ENCODE results near the gene CCDC93. TPM values are rescaled to one million over a fixed set of nuclear protein-coding genes. Genes with fewer than 3 reads are reported as not detected.
"Not testable (repeated sequence)": the region's sequence is repeated elsewhere in the genome, so short reads cannot be mapped to it uniquely, and the experiment has no call there.

Gene CCDC93
- total RNA-seq, 1 donor from 2014 or later: 19.7 TPM

- DNase-seq (ENCODE audit: extremely low read depth, low read depth, low spot score): peak; percentile 25
These were observed 32.9 kb upstream of the CCDC93 start for GRCh38 chr2:118046634-118047210.

GRCh38 chr2:118045286-118045685 is 31.4 kb upstream of the CCDC93 start:
- no peak for DNase-seq (ENCODE audit: extremely low read depth, low read depth, low spot score)

GRCh38 chr2:118044854-118045253 is 31.0 kb upstream of the CCDC93 start:
- DNase-seq (ENCODE audit: extremely low read depth, low read depth, low spot score): no peak

- no peak for DNase-seq (ENCODE audit: extremely low read depth, low read depth, low spot score)
These were observed 30.3 kb upstream of the CCDC93 start for GRCh38 chr2:118044103-118044716.

GRCh38 chr2:118040891-118041290 is 27.0 kb upstream of the CCDC93 start:
- DNase-seq (ENCODE audit: extremely low read depth, low read depth, low spot score): no peak

GRCh38 chr2:118032169-118033013 is 18.5 kb upstream of the CCDC93 start:
- DNase-seq (ENCODE audit: extremely low read depth, low read depth, low spot score): no peak

GRCh38 chr2:118031566-118031965 is 17.7 kb upstream of the CCDC93 start:
- DNase-seq (ENCODE audit: extremely low read depth, low read depth, low spot score): no peak

GRCh38 chr2:118029025-118029424 is 15.2 kb upstream of the CCDC93 start:
- DNase-seq (ENCODE audit: extremely low read depth, low read depth, low spot score): no peak

GRCh38 chr2:118021356-118021755 is 7.5 kb upstream of the CCDC93 start:
- DNase-seq (ENCODE audit: extremely low read depth, low read depth, low spot score): no peak

- DNase-seq (ENCODE audit: extremely low read depth, low read depth, low spot score): no peak
These were observed 6.0 kb upstream of the CCDC93 start for GRCh38 chr2:118019821-118020220.

- DNase-seq (ENCODE audit: extremely low read depth, low read depth, low spot score): no peak
These were observed 3.0 kb upstream of the CCDC93 start for GRCh38 chr2:118016911-118017310.

GRCh38 chr2:118015761-118016160 is 1.9 kb upstream of the CCDC93 start:
- DNase-seq (ENCODE audit: extremely low read depth, low read depth, low spot score): not testable (repeated sequence)

- no peak for DNase-seq (ENCODE audit: extremely low read depth, low read depth, low spot score)
These were observed 588 bp upstream of the CCDC93 start for GRCh38 chr2:118014492-118014824.

- DNase-seq (ENCODE audit: extremely low read depth, low read depth, low spot score): no peak
These were observed 598 bp downstream of the CCDC93 start for GRCh38 chr2:118013221-118013723.

GRCh38 chr2:118012778-118013177 is 1.1 kb downstream of the CCDC93 start:
- no peak for DNase-seq (ENCODE audit: extremely low read depth, low read depth, low spot score)

- no peak for DNase-seq (ENCODE audit: extremely low read depth, low read depth, low spot score)
These were observed 3.4 kb downstream of the CCDC93 start for GRCh38 chr2:118010473-118010872.

GRCh38 chr2:118006861-118007260 is 7.0 kb downstream of the CCDC93 start:
- DNase-seq (ENCODE audit: extremely low read depth, low read depth, low spot score): no peak

GRCh38 chr2:118006326-118006725 is 7.5 kb downstream of the CCDC93 start:
- DNase-seq (ENCODE audit: extremely low read depth, low read depth, low spot score): no peak

GRCh38 chr2:118003396-118003824 is 10.5 kb downstream of the CCDC93 start:
- DNase-seq (ENCODE audit: extremely low read depth, low read depth, low spot score): peak; percentile 78

- no peak for DNase-seq (ENCODE audit: extremely low read depth, low read depth, low spot score)
These were observed 13.8 kb downstream of the CCDC93 start for GRCh38 chr2:118000041-118000440.

- no peak for DNase-seq (ENCODE audit: extremely low read depth, low read depth, low spot score)
These were observed 15.9 kb downstream of the CCDC93 start for GRCh38 chr2:117997872-117998454.
